NOMO-1 treated with DMSO at 0.1 percent for 48 hours (cell line): ENCODE measurements around the gene VAPB.

Experiments used
- DNase-seq: peaks from one replicate; lab custom pipeline; 2025; ENCODE audit not compliant: unreplicated experiment; lab: John Stamatoyannopoulos, UW

VAPB gene

GRCh38 chr20:58458342-58459057 lies 69.5 kb downstream of the VAPB start:
- peak; percentile 30 for DNase-seq

GRCh38 chr20:58459058-58459750 lies 70.2 kb downstream of the VAPB start:
- DNase-seq = no peak

- DNase-seq = no peak
These were observed 72.1 kb downstream of the VAPB start for GRCh38 chr20:58461104-58461503.

GRCh38 chr20:58461899-58462298 lies 72.9 kb downstream of the VAPB start:
- no peak for DNase-seq

GRCh38 chr20:58463256-58463655 lies 74.2 kb downstream of the VAPB start:
- no peak for DNase-seq

- no peak for DNase-seq
These were observed 75.8 kb downstream of the VAPB start for GRCh38 chr20:58464838-58465237.

- DNase-seq = no peak
These were observed 77.2 kb downstream of the VAPB start for GRCh38 chr20:58466095-58466708.

- DNase-seq = no peak
These were observed 77.9 kb downstream of the VAPB start for GRCh38 chr20:58466729-58467571.

- DNase-seq = no peak
These were observed 78.8 kb downstream of the VAPB start for GRCh38 chr20:58467572-58468527.

GRCh38 chr20:58469616-58470015 lies 80.6 kb downstream of the VAPB start:
- no peak for DNase-seq

- DNase-seq = no peak
These were observed 81.5 kb downstream of the VAPB start for GRCh38 chr20:58470336-58471192.

- no peak for DNase-seq
These were observed 82.5 kb downstream of the VAPB start for GRCh38 chr20:58471193-58472164.

GRCh38 chr20:58472273-58473018 lies 83.4 kb downstream of the VAPB start:
- DNase-seq = no peak

- no peak for DNase-seq
These were observed 84.7 kb downstream of the VAPB start for GRCh38 chr20:58473453-58474425.

- DNase-seq = no peak
These were observed 86.4 kb downstream of the VAPB start for GRCh38 chr20:58475466-58475865.

- DNase-seq = no peak
These were observed 89.2 kb downstream of the VAPB start for GRCh38 chr20:58478141-58478805.
